Measurements from ENCODE around the gene ENOX2. TPM values are rescaled to one million over a fixed set of nuclear protein-coding genes. Genes with fewer than 3 reads are reported as not detected.

Gene ENOX2
- total RNA-seq, 2 donors from 2014 or later, result 7.3 to 26.2 TPM

GRCh38 chrX:130593911-130594310 is 309.1 kb downstream of the ENOX2 start:
- H3K27ac Mint-ChIP-seq, result no peak overlapping the region
- TF ChIP-seq CTCF (conservative IDR thresholded peaks at IDR 0.05), result no peak
- Histone ChIP-seq H3K4me3 (ENCODE audit: low read length) (no peak overlapping the region), H3K4me1 (ENCODE audit: control insufficient read depth, insufficient read depth, low read length) (no peaks in the 10 kb centered on the region), H3K36me3 (ENCODE audit: control insufficient read depth, insufficient read depth, low read length) (no peaks in the 10 kb centered on the region), H3K27me3 (ENCODE audit: control insufficient read depth, insufficient read depth, low read length, poor library complexity, severe bottlenecking) (no peaks in the 10 kb centered on the region), H3K9me3 (ENCODE audit: control insufficient read depth, low read length) (no peaks in the 10 kb centered on the region), H3K9ac (ENCODE audit: extremely low read depth, low read length, poor library complexity, severe bottlenecking) (no peak overlapping the region), H3K27ac (ENCODE audit: low read depth, low read length) (peak overlapping the region; percentile 66)
- H3K9me3 Mint-ChIP-seq, result no peaks in the 10 kb centered on the region
- no peaks in the 10 kb centered on the region for H3K4me1 Mint-ChIP-seq
- H3K4me3 Mint-ChIP-seq, result no peak overlapping the region
- peaks cover 2% of the 10 kb centered on the region for H3K27me3 Mint-ChIP-seq (ENCODE audit: insufficient read depth)
- DNase-seq, result no peak
- H3K36me3 Mint-ChIP-seq (ENCODE audit: low read depth), result no peaks in the 10 kb centered on the region
- 97% methylated on average over 7 of the region's 9 CpGs; no CpG with 5 or more reads in 1 of the 2 experiments for WGBS, 2 experiments (ENCODE audit: insufficient coverage in 1 of 2, insufficient read length in 1 of 2)

GRCh38 chrX:130592204-130592603 is 310.8 kb downstream of the ENOX2 start:
- Mint-ChIP-seq H3K27me3 (ENCODE audit: insufficient read depth) (no peaks in the 10 kb centered on the region), H3K9me3 (no peaks in the 10 kb centered on the region), H3K27ac (no peak overlapping the region), H3K4me1 (no peaks in the 10 kb centered on the region), H3K4me3 (no peak overlapping the region), H3K36me3 (ENCODE audit: low read depth) (no peaks in the 10 kb centered on the region)
- H3K27ac ChIP-seq (ENCODE audit: low read depth, low read length), result no peak overlapping the region
- no peaks in the 10 kb centered on the region for H3K9me3 ChIP-seq (ENCODE audit: control insufficient read depth, low read length)
- 100% methylated on average over 1 of the region's 1 CpG; no CpG with 5 or more reads in 1 of the 2 experiments for WGBS, 2 experiments (ENCODE audit: insufficient coverage in 1 of 2, insufficient read length in 1 of 2)
- no peak for DNase-seq
- H3K4me3 ChIP-seq (ENCODE audit: low read length), result no peak overlapping the region
- H3K9ac ChIP-seq (ENCODE audit: extremely low read depth, low read length, poor library complexity, severe bottlenecking), result no peak overlapping the region
- TF ChIP-seq CTCF (conservative IDR thresholded peaks at IDR 0.05), result no peak
- H3K36me3 ChIP-seq (ENCODE audit: control insufficient read depth, insufficient read depth, low read length), result no peaks in the 10 kb centered on the region
- H3K27me3 ChIP-seq (ENCODE audit: control insufficient read depth, insufficient read depth, low read length, poor library complexity, severe bottlenecking), result no peaks in the 10 kb centered on the region
- no peaks in the 10 kb centered on the region for H3K4me1 ChIP-seq (ENCODE audit: control insufficient read depth, insufficient read depth, low read length)

GRCh38 chrX:130578906-130579305 is 324.1 kb downstream of the ENOX2 start:
- Mint-ChIP-seq H3K4me3 (no peak overlapping the region), H3K27ac (no peak overlapping the region), H3K9me3 (no peaks in the 10 kb centered on the region), H3K4me1 (no peaks in the 10 kb centered on the region), H3K36me3 (ENCODE audit: low read depth) (no peaks in the 10 kb centered on the region), H3K27me3 (ENCODE audit: insufficient read depth) (no peaks in the 10 kb centered on the region)
- Histone ChIP-seq H3K27me3 (ENCODE audit: control insufficient read depth, insufficient read depth, low read length, poor library complexity, severe bottlenecking) (no peaks in the 10 kb centered on the region), H3K9me3 (ENCODE audit: control insufficient read depth, low read length) (no peaks in the 10 kb centered on the region), H3K27ac (ENCODE audit: low read depth, low read length) (no peak overlapping the region), H3K4me1 (ENCODE audit: control insufficient read depth, insufficient read depth, low read length) (no peaks in the 10 kb centered on the region), H3K4me3 (ENCODE audit: low read length) (no peak overlapping the region), H3K36me3 (ENCODE audit: control insufficient read depth, insufficient read depth, low read length) (no peaks in the 10 kb centered on the region), H3K9ac (ENCODE audit: extremely low read depth, low read length, poor library complexity, severe bottlenecking) (no peak overlapping the region)
- TF ChIP-seq CTCF (conservative IDR thresholded peaks at IDR 0.05), result no peak
- no peak for DNase-seq

Data from endodermal cell (in vitro differentiated cells).